Measurements from ENCODE around the gene CORO6. TPM values are rescaled to one million over a fixed set of nuclear protein-coding genes. Genes with fewer than 3 reads are reported as not detected.

CORO6 gene
- polyA plus RNA-seq, 5 donors = 3.4 to 8.2 (median 5.5) TPM

GRCh38 chr17:29566473-29567303, 56.0 kb downstream of the CORO6 start, which contains the start of gene ABHD15:
Gene ABHD15, minus strand, starts transcription at chr17:29567037. Its CDS starts 71 bp downstream, at chr17:29566966.
- no peak for DNase-seq

GRCh38 chr17:29565643-29566472, 56.9 kb downstream of the CORO6 start:
- no peak for DNase-seq

Other genes with a start within 250 kb of the CORO6 start
- 10 to 100 TPM; 26.3 to 49.3 (median 40.6) TPM for gene TAOK1, start 232.5 kb downstream of the CORO6 start, polyA plus RNA-seq (ENCODE audit: insufficient read depth in 1 of 5, insufficient read length in 5 of 5, low replicate concordance in 1 of 5)
- gene ABHD15, start 55.9 kb downstream of the CORO6 start, polyA plus RNA-seq (ENCODE audit: insufficient read depth in 1 of 5, insufficient read length in 5 of 5, low replicate concordance in 1 of 5) = 1 to 10 TPM; 3.3 to 5.2 (median 3.6) TPM
- gene TP53I13, start 54.2 kb downstream of the CORO6 start, polyA plus RNA-seq (ENCODE audit: insufficient read depth in 1 of 5, insufficient read length in 5 of 5, low replicate concordance in 1 of 5) = 10 to 100 TPM; 20.6 to 42.2 (median 30.6) TPM
- gene GIT1, start 33.3 kb downstream of the CORO6 start, polyA plus RNA-seq (ENCODE audit: insufficient read depth in 1 of 5, insufficient read length in 5 of 5, low replicate concordance in 1 of 5) = 10 to 100 TPM; 32.5 to 48.4 (median 42.6) TPM
- 10 to 100 TPM in 1 of 5 donors, 1 to 10 TPM in 4; 8.1 to 14.0 (median 9.4) TPM for gene ANKRD13B, start 29.8 kb downstream of the CORO6 start, polyA plus RNA-seq (ENCODE audit: insufficient read depth in 1 of 5, insufficient read length in 5 of 5, low replicate concordance in 1 of 5)

All from right lung (tissue), 5 donors.